Daoy (cell line): ENCODE results near the gene WDR19. TPM values are rescaled to one million over a fixed set of nuclear protein-coding genes. Genes with fewer than 3 reads are reported as not detected.
"Not testable (repeated sequence)": the region's sequence is repeated elsewhere in the genome, so short reads cannot be mapped to it uniquely, and the experiment has no call there.

Experiments
- DNase-seq: peaks from one replicate; pipeline ENCODE4 v3.0.0-alpha.2; 2015; ENCODE audit warnings: low read depth
- total RNA-seq: library from RNA; depleted of rRNA; stranded (reverse); fragments of >200 nt; shearing (Covaris generic); gene quantifications from 2 replicates; pipeline ENCODE4 v1.2.3, GENCODE V29; 2014; rRNA removed

Gene WDR19
- 12.5 and 14.2 TPM in 2 replicates for total RNA-seq

DNA sequence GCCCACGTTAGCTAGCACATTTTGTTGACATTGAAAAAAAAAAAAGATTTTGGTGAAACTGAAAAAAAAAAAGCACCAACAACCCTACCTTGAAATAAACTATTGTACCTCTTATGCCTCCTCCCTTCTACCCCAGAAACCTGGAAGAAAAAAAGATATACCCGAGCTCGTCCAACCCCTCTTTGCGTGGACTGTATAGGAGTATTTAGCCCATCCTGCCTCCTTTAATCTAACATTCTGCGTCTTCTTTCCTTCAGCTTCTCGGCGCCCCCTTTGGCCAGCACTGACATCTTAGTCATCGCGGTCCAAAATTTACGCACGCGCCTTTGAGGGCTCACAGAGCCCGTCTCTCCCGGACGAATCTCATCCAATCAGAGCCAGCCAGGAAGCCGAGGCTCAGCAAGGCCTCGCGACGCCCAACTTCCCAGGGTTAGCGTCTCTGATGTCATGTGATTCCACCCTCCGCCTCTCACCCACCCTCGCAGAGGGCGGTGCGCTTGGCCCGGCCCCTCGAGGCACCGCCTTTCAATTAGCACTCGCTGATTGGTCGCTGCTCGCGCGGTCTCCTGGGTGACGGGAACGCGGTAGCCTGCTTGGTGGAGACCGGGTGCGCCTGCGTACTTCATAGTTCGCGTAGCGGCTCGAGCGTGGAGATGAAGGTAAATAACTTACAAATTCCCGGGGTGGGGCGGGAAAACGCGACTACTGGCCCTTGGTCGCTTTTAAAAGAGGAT lies at the start of gene WDR19:
TSS of gene WDR19 (plus strand) at position 625 of the 734 bp plus-strand sequence. CDS start at position 654, 29 bp downstream.
- DNase-seq, result peak; percentile 100

GRCh38 chr4:39133623-39134022 lies 48.7 kb upstream of the WDR19 start:
- DNase-seq, result no peak

- DNase-seq, result no peak
Observed at GRCh38 chr4:39134683-39135306, 47.5 kb upstream of the WDR19 start.

GRCh38 chr4:39138227-39138626 lies 44.1 kb upstream of the WDR19 start:
- not testable (repeated sequence) for DNase-seq

DNA sequence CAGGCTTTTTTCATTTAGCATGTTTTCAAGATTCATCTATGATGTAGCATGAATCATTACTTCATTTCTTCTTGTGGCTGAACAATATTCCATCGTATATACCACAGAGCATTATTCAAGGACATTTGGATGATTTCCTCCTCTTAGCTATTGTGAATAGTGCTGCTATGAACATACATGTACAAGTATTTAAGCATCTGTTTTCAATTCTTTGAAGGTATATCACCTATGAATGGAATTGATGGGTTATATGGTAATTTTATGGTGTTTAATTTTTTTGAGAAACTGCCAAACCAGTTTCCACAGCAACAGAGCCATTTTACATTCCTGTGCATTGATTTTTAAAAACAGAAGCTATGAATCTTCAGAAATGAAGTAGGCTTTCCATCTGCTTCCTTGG lies 36.1 kb upstream of the WDR19 start:
- DNase-seq, result no peak

- no peak for DNase-seq
Observed at GRCh38 chr4:39154009-39154408, 28.3 kb upstream of the WDR19 start.

GRCh38 chr4:39157520-39157919 lies 24.8 kb upstream of the WDR19 start:
- DNase-seq, result no peak

- DNase-seq, result no peak
Observed at GRCh38 chr4:39166177-39166576, 16.2 kb upstream of the WDR19 start.

- DNase-seq, result no peak
Observed at GRCh38 chr4:39166669-39167068, 15.7 kb upstream of the WDR19 start.

DNA sequence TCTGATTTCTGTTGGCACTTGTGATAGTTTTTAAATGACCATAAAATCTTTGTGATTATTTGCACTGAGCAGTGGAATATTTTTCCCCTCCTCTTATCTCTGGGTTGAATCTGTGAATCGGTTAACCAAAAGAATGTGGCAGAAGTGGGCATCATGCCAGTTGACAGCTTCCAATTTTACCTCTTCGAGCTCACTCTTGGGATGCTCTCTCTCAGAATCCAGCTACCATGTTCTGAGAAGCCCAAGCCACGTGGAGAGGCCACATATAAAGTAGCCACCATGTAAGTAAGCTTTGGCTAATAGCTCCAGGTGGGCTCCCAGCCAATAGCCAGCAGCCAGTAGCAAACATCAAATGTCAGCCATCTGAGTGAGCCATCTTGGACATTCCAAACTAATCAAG lies 12.9 kb upstream of the WDR19 start:
- peak; percentile 49 for DNase-seq

- DNase-seq, result no peak
Observed at GRCh38 chr4:39170301-39170700, 12.0 kb upstream of the WDR19 start.

- no peak for DNase-seq
Observed at GRCh38 chr4:39178706-39179105, 3.6 kb upstream of the WDR19 start.

DNA sequence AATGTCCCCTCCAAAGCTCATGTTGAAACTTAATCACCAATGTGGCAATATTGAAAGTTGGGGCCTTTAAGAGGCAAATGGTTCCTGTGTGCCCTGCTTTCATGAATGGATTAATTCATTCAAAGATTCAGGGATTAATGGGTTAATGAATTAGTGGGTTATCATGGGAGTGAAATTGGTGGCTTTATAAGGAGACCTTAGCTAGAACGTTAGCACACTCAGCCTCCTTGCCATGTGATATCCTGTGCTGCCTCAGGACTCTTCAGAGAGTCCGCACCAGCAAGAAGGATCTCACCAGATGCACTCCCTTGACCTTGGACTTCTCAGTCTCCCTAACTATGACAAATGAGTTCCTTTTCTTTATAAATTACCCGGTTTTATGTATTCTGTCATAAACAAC lies 2.6 kb upstream of the WDR19 start:
- DNase-seq, result no peak

DNA sequence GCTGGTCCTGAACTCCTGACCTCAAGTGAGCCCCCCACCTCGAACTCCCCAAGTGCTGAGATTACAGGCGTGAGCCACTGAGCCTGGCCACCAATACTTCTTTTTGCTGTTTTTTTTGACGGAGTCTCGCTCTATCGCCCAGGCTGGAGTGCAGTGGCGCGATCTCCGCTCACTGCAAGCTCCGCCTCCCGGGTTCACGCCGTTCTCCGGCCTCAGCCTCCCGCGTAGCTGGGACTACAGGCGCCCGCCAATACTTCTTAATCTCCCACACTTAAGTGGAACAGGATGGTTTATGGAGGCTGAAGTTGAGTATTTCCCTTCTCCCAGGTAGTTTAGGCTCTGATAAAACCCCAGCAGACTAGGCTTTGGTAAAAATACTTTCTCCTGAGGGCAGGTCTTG lies 1.7 kb upstream of the WDR19 start:
- not testable (repeated sequence) for DNase-seq

- DNase-seq, result no peak
Observed at GRCh38 chr4:39181520-39181904, 817 bp upstream of the WDR19 start.

DNA sequence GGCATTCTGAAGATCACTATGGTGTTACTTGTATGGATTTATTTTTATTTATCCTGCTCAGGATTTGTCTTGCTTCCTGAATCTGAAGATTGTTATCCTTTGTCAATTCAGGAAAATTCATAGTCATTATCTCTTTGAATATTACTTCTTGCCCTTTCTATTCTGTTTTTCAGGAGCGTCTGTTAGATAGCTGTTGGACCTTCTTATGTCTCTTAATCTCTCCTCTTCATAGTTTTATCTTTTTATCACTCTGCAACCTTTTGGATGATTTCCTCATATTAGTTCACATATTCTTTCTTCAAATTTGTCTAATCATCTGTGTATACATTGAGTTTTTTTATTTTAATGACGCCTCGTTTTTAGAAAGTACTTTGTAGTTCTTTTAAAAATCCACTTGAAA lies 19.6 kb downstream of the WDR19 start:
- no peak for DNase-seq

DNA sequence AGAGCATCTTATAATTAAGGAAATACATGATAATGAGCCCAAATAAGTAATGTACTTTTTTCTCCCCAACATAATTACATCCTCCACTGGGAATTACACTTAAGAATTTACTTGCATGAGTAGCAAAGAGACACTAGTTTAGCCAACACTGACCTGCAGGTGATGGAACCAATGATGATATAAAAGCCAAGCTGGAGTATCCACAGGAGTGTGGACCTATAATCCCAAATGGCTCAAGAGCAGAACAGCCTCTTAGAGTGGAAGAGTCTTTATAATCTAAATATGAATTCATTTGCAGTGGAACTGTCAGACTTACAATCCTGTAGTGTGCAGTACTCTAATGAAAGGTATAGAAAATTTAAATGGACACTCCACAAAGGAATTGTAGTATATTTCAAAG lies 22.2 kb downstream of the WDR19 start:
- no peak for DNase-seq

- no peak for DNase-seq
Observed at GRCh38 chr4:39205000-39205399, 22.7 kb downstream of the WDR19 start.

DNA sequence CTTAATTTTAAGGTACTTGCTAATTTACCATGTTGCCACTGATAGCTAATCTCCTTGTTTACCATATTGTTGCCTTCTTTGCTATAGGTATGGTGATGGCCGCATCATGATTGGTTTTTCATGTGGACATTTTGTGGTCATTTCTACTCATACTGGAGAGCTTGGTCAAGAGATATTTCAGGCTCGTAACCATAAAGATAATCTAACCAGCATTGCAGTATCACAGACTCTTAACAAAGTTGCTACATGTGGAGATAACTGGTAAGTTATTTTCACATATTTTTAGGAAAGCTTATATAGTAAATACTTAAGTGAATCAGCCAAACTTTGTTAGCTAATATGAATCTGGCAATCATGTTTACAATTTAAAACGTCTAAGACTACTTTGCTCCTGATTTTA lies 23.1 kb downstream of the WDR19 start:
- DNase-seq, result no peak

DNA sequence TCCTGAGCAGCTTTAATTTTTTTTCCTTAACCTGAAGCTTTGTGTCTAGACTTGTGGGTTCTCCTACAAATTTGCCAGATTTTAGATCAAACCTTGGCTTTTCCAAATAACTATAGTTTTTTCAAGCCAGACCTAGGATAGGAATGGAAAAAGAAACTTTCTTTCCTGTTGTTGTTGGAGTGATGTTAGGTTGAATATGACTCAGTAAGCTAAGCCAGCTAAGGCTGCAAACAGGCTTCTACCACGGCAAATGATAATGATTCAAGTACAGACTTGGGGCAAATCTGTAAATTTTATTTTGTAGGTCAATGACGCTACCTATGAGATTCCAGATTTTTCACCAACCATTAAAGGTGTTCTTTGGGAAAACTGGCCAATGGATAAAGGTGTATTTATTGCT lies 45.6 kb downstream of the WDR19 start:
- DNase-seq, result no peak

- no peak for DNase-seq
Observed at GRCh38 chr4:39228377-39228776, 46.0 kb downstream of the WDR19 start.

DNA sequence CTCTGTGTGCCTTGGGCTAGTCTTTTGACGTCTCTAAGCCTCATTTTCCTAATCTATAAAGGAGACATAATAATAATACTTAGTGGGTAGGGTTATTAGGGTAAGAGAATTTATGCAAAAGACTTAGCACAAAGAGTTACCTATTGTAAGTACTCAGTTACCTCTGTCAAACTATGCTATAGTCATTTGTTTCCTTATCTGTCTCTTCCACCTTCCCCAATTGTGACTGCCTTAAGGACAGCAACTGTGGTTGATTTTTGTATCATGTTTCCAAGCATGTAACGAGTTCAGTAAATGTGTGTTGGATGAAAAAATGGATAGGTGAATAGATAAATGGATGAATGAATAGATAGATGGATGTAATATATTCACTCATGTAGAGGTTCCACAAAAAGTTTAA lies 48.1 kb downstream of the WDR19 start:
- no peak for DNase-seq

DNA sequence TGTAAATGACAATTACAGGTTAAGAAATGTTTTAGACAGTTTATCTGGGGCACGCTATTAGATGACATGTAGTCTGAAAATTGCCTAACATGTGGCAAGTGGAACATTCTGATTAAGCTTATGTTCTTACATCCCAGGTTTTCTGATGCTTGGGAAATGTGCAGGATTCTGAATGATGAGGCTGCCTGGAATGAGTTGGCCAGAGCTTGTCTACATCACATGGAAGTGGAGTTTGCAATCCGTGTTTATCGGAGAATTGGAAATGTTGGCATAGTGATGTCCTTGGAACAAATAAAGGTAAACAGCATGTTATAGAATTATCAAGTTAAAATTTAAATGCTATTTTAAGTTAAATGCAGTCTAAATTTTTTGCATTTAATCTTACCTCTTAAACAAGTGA lies 49.3 kb downstream of the WDR19 start:
- DNase-seq, result no peak

DNA sequence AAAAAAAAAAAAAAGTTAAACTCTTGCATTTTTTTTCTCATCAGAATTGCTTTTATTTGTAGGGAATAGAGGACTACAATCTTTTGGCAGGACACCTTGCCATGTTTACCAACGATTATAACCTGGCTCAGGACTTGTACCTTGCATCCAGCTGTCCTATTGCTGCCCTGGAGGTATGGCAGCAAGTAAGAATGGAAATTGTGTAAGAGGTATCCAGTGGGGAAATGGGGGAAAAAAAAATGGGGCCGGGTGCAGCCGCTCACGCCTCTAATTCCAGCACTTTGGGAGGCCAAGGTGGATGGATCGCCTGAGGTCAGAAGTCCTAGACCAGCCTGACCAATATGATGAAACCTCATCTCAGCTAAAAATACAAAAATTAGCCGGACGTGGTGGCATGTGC lies 49.8 kb downstream of the WDR19 start:
- DNase-seq, result no peak
